GM18858 (cell line): ENCODE measurements around the gene AP1G2.
"Not testable (repeated sequence)": the region's sequence is repeated elsewhere in the genome, so short reads cannot be mapped to it uniquely, and the experiment has no call there.

ENCODE experiments used
- ATAC-seq: cut with Tn5 transposase; IDR thresholded peaks from one replicate; pipeline ENCODE4 v1.9.1; 2021; ENCODE audit not compliant: unreplicated experiment

The AP1G2 gene

GRCh38 chr14:23542261-23542660 is 25.3 kb downstream of the AP1G2 start:
- no peak for ATAC-seq

DNA sequence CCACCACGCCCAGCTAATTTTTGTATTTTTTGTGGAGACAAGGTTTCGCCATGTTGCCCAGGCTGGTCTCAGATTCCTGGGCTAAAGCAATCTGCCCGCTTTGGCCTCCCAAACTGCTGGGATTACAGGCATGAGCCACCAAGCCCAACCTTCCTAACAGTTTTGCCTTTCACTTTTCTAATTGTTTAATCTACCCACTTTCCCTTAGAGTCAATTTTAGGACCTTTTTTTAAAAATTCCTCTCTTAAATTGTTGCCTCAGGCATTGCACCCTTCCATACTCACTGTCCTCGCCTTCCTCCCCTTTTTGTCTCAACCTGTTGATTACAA is 27.5 kb downstream of the AP1G2 start:
- ATAC-seq = no peak

GRCh38 chr14:23539248-23540140 is 28.1 kb downstream of the AP1G2 start:
- no peak for ATAC-seq

DNA sequence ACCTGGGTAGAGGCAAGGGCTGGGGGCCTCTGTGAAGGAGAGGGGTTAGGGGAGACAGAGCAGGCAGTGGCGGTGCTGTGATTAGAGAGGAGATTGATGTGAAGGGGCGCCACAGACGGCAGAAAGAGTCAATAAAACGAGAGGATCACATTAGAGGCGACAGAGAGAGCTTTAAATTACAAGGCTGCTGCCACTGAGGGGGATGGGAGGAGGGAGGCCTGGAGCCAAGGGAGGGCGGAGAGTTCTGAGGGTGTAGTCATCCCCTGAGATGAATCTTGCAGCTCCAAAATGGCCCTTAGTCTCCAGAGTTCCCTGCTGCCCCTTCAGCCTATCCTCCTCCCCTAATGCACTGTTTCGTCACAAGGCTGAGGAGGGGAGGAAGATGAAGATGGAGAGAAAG is 28.8 kb downstream of the AP1G2 start:
- no peak for ATAC-seq

DNA sequence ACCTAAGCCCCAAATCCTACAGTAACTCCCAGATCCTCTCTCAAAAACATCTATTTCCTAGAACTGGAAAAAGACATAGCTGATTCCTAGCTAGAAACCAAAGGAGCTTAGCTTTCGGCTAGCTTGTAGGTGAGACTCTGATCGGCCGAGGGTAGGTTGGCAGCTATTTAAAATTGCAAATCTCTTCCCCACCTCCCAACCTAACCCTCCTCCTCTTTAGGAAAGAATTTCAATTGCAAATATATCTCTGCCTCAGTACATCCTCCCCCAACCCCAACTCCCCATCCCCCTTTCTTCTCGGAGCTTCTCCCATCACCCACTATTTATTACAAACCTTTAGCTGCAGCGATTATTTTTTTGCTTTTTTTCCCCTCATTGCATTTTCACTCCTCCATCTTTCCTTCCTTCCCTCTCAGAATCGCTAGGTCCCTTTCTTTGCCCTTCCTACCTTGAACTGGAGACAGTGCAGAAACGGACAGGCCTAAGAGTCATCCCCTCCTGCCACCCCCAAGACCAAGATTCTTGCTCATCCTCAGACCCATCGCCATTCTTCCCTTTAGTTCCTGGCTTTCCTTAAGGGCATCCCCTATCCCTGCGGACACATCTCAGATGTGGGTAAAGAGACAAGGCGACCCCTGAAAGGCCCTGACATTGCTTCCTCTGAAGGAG is 29.4 kb downstream of the AP1G2 start:
- no peak for ATAC-seq

- no peak for ATAC-seq
These were observed 30.1 kb downstream of the AP1G2 start for GRCh38 chr14:23537351-23538049.

DNA sequence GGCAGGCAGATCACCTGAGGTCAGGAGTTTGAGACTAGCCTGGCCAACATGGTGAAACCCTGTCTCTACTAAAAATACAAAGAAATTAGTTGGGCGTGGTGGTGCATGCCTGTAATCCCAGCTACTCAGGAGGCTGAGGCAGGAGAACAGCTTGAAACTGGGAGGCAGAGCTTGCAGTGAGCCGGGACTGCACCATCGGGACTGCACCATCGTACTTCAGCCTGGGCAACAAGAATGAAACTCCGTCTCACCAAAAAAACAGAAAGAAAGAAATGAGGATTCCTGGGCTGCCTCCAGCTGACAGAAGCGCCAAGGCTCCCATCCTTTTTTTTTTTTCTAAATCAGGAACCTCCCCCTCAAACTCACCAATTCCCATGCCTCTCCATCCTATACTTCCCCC is 30.7 kb downstream of the AP1G2 start:
- ATAC-seq = not testable (repeated sequence)

GRCh38 chr14:23536494-23536893 is 31.1 kb downstream of the AP1G2 start:
- no peak for ATAC-seq

- no peak for ATAC-seq
These were observed 31.6 kb downstream of the AP1G2 start for GRCh38 chr14:23535943-23536342.

GRCh38 chr14:23533652-23534435 is 33.7 kb downstream of the AP1G2 start:
- ATAC-seq = no peak

DNA sequence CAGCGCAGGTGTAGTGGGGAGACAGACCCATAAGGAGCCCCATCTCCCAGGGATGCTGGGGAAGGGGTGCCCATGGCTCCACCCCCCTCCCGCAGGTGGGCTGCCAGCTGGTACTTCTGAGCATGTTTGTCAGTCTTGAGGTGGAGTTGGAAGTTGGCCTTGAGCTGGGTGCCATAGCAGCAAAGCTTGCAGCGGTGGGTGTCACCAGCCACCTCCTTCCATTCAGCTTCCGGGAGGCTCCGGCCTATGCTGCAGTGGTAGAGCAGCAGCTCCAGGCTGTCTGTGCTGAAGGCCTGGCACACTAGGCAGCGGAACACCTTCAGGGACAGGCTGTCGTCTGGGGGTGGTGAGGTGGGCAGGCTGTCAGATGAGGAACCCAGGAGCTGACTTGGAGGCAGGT is 34.9 kb downstream of the AP1G2 start:
- ATAC-seq = no peak

DNA sequence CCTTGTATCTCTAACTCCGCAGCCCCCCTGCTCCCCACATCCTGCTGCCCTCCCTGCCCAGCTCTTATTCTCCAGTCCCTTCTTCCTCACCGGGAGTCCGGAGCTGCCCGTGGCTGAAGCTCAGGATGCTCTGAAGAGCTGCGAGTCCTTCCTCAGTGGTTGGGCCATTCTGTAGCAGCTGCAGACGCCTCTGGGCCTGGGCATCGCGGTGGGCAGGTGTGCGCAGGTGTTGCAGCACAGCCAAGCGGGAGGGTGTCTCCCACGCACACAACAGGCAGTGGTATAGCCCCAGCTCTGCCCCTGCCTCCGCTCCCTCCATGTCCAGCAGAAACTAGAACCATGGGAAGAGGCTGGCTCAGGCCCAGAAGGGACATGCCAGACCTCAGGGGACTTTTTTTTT is 36.2 kb downstream of the AP1G2 start:
- no peak for ATAC-seq

DNA sequence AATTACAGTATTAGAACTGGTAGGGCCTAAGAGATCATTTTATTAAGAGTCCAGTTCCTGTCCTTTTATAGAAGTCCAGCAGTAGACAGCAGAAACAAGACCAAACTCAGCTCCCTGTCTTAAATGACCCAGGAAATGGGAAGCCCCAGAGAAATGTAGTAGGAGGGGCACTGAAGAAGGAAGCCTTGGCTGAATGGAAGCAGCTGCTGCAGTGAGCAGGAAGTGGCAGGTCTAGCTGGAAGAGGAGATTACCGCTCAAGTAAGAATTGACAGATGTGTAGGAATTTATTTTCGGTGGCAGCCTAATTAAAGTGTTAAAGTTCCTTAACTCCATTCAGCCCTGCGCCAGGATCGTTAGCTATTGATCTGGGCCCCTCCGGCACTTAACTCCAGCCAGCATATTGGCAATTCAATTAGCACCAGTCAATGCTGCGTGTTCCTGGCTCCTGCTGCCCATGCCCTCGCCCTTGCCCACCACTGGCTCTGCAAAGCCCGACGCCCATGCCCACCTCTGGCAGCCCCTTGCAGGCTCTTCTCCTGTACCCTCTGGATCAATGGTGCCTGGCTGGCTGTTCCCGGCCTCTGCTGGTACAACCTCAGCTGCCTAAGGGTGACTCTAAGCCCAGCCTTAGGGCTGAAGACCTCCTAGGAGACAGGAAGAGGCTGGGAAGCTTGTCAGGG is 37.1 kb downstream of the AP1G2 start:
- ATAC-seq = no peak

DNA sequence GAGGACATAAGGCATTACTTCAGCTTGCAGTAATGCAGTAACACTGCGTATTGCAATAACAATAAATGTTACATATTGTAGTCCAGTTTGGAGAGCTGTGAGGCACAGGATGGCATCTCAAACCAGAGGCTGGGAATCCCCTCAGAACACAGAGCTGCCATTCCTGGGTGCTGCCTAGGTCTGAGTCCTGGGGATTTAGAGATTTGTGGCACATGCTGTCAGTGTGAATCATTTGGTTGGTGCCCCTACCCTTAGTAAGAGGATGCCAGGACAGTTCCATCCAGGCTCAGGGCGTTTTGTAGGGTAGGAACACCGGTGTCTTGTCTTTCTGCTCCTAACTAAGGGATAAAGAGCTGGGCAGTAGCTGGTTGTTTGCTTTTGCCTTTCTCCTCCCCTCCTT is 38.6 kb downstream of the AP1G2 start:
- no peak for ATAC-seq

- ATAC-seq = no peak
These were observed 39.0 kb downstream of the AP1G2 start for GRCh38 chr14:23528555-23528954.

DNA sequence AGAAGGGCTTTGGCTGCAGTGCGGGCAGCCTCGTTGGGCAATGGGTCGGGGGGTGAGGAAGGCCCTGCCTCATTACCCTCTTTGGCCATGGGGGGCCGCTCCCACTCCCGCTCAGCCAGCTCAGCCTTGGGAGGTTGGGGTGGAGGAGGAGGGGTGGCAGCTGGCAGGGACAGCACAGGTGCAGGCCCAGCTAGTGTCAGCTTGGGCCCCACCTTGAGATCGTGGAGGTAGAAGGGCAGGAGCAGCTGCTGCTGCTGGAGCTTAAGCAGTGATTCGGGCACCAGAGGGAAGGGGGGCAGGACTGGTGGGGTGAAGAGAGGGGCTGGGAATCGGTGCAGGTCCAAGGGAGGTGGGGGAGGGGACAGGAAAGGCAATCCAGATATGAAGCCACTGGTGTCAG is 42.0 kb downstream of the AP1G2 start:
- no peak for ATAC-seq

GRCh38 chr14:23524954-23525353 is 42.6 kb downstream of the AP1G2 start:
- ATAC-seq = no peak

- no peak for ATAC-seq
These were observed 44.2 kb downstream of the AP1G2 start for GRCh38 chr14:23523229-23524016.

- no peak for ATAC-seq
These were observed 44.9 kb downstream of the AP1G2 start for GRCh38 chr14:23522643-23523198.
